B cell (primary cell): ENCODE measurements around the gene C1QTNF12.

Experiments
- CTCF ChIP-seq: fragments of 200-600 bp; IDR thresholded peaks from one replicate; pipeline ENCODE4 v1.8.0; 2022; ENCODE audit warnings: antibody characterized with exemption, mild to moderate bottlenecking
- EZH2 ChIP-seq: IDR thresholded peaks from 2 replicates; pipeline ENCODE4 v1.6.1; 2012; ENCODE audit warnings: borderline replicate concordance, low read depth, mild to moderate bottlenecking, moderate library complexity, low read length; ENCODE audit not compliant: insufficient read depth, poor library complexity, severe bottlenecking

- no peak for TF ChIP-seq EZH2
- no peak for TF ChIP-seq CTCF
These were observed 27.2 kb upstream of the C1QTNF12 start, which contains the start of gene UBE2J2 for GRCh38 chr1:1273512-1274298.
